NT2/D1 (cell line): Measurements from ENCODE around the gene GAS2L1.

ENCODE experiments used
- SUZ12 ChIP-seq: IDR thresholded peaks from 2 replicates; pipeline ENCODE4 v1.6.1; 2011; ENCODE audit not compliant: insufficient read length, insufficient read depth; ENCODE audit errors: extremely low read depth
- ZNF274 ChIP-seq: IDR thresholded peaks from 2 replicates; pipeline ENCODE4 v1.6.1; 2011; ENCODE audit warnings: mild to moderate bottlenecking, low read depth, low read length

- TF ChIP-seq ZNF274 (no peak), SUZ12 (no peak)
These were observed 47.4 kb downstream of the GAS2L1 start for GRCh38 chr22:29353860-29354259.
